Islet precursor cell (in vitro differentiated cells): ENCODE data around the gene MAST4.
A peak's percentile ranks its signal among the peaks of the same experiment; 100 is the strongest.

Source experiments
- DNase-seq: peaks from one replicate; pipeline ENCODE4 v3.0.0-alpha.2; 2018

The MAST4 gene

DNA sequence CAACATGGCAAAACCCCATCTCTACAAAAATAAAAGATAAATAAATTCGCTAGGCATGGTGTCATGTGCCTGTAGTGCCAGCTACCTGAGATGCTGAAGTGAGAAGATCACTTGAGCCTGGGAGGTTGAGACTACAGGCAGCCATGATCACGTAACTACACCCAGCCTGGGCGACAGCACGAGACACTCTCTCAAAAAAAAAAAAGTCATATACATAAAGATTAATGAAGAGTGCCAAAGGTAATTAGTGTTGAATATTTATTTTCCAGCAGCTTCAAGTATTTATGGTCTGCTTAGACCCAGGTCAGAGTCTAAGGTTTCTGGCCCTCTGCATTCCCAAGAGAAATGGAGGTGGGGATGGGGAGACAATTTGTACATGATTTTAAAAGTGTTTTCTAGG is 432.7 kb downstream of the MAST4 start:
- no peak for DNase-seq

DNA sequence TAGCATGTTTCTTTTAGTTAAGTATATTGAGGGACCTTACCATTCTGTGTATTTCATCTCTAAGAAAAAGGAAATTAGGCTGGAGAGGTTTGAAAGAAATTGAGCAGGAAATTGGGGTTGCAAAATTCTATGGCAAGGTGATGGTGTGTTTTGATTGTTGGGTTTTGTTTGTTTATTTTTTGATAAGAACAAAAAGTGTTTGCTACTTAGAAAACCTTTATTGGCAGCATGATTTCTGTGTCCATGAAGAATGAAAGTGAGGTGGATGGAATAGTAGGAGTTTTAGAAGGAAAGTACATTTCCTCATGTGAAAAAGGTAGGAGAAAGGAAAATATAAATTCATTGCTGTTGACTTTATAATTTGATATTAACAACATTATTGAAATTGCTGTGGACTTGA is 433.3 kb downstream of the MAST4 start:
- no peak for DNase-seq

DNA sequence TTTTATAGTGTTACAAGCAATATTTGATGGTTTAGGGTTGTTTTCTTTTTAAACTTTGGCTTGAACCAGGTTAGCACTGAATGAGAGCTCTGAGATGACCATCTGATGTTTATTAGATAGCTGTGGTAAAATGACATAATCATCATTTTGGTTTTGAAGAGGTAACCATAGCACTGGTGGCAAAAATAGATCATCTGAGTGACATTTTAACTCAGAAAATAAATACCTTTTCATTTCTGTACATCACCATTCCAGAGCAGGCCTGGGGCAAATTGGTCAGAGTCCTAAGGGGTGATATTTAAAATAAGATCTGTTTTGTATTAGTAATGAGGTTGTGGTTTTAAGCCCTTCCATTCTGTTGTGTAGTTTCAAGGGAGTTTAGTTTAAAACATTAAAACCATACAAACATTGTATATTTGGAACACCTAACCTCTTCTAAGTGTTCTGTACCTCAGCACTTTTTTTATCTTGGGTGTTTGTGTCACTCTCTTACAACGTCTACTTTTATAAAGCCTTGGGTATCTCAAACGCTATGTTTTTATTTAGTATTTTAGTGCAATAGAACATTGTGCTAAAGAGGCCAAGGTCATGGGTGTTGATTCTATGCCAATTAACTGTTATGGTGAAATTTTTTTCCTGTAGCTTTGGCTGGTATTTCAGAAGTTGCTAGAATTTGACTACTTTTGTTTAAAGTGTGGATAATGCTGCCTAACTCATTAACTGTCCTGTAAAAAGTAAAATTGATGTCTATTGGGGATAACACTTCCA is 434.3 kb downstream of the MAST4 start:
- DNase-seq, result no peak

DNA sequence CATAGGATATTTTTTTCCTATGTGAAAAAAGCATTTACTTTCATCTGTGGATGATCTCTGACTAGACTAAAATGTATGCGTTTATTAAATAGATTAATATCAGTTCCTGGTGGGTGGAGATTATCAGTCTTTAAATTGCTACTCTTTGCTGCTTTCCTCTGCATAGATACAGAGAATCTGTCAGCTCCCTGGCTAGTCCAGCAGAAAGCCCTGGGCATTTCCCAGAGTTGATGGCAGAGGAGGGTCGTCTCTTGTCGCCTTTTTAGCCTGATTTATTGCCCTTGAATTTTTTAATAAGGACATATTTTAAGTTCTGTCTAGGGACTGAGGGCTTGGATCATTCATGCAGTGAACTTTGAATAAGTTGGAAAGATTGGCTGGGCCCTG is 434.9 kb downstream of the MAST4 start:
- DNase-seq, result no peak

DNA sequence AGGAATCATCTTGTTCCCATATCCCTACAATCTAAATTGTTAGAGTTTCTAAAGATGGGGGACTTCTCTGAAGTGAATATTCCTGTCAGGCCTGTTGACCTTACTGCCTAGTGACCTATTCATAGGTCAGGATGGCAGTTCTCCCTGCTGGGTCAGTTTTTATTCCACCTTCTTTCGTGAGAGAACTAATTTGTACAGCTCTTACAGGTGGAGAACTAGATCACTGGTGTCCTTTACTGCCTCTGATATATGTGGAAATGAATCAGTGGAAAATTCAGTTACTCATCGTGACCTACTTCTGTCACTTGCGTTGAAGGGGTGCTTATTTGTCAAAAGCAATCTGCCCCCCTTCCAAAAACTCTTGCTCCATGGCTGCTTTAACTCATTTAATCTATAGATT is 435.5 kb downstream of the MAST4 start:
- no peak for DNase-seq

DNA sequence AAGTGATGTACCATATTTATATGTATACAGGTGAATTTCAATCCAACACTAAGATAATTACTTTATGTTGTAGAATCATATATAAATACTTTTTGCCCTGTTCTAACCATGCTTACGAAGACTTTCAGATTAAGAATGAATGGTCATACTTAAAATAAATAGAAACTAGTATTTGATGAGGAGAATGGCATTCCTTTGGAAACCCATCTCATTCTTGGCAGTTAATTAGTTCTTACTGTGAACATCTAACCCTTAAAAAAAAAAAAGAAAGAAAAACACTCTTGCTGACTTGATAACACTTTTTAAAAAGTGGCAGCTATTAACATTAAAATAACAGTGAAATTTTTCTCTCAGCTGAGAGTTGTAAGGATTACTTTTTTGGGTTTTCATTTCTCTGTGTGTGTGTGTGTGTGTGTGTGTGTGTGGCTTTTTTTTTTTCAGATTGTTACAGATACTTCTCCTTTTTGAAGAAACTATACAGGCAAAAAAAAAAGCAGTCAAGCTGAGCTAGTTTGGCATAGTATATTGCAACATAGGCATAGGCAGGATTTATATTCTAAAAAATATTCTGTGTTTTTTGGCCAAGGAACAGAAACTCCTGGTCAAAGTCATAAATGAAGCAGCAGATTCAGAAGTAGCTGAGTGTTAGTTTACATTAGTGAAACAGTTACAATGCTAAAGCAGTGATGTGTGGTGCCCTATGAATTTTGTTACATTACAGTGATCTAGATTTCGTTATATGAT is 436.9 kb downstream of the MAST4 start:
- DNase-seq, result no peak

DNA sequence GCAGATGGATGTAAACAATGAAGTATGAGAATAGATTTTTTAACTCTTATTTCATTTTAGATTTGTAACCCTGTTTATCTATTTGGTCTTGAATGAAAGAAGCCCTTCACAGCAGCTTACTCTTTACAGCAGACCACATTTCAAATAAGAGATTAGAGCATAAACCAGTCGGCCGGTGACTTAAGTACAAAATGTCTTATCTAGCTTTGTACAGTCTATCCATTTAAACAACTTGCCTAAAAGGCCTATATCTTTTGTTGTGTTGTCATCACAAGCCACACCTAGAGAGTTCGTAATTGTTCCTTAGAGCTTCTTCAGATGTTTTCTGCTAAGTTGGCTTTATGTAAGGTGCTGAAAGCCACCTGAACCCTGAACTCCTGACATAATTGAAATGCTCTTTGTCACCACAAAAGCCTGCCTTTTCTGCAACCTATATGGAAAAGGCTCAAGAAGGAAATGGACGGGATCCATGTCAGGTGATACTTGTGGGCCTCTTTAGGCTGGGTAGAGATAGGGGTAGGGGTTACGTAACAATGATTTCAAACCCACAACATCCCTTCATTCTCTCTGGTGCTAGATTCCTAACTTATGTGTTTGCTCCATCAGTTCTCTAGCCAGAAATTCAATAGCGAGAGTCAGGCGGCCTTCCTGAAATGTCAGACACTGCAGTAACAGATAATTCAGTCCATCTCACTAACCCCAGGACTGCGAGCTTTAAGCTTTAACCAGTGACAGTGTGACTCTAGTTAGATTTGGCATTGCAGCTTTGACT is 437.9 kb downstream of the MAST4 start:
- DNase-seq, result no peak

DNA sequence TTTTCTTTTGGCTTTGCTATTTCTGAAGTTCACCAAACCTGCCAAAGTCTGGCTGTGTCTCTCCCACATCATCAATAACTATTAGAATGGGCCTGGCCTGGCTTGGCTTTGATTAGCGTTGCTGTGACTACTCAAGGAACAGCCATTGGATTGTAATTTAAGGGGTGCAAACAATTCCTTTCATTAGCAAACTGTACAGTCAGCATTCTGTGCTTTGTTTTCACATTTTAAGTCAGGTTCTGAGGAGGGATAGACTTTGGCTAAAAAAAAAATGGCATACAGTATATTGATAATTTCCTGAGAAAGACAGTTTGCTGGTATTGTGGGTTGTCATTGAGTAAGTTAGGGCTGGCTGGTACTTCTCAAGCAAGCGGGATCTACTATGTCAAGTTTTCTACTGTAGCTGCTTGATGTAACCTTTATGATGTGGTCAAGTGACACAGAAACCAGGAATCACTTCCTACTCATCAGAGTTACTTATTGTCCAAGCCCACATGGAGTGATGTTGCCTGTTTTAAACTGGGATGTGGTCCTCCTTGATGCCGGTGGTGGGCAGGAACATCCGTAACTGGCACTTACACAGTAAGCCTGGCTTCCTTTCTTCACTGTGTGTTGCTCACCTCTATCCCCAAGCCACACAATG is 439.0 kb downstream of the MAST4 start:
- DNase-seq, result no peak

DNA sequence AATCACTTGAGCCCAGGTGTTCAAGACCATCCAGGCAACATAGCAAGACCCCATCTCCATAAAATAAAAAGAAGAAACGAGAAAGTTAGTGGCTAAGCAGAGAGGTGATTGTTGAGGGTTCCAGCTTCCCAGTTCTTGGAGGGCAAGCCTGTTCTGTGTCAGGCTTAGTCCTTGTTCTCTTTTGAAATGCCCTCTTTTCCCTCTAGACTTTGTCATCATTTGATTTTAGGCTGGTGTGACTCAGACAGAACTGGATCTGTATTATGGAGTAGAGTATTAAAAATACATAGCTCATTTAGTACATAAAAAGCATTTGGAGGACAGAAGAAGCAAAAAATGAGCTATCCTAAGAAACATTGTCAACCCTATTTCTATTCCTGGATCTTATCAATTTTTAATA is 441.0 kb downstream of the MAST4 start:
- no peak for DNase-seq

DNA sequence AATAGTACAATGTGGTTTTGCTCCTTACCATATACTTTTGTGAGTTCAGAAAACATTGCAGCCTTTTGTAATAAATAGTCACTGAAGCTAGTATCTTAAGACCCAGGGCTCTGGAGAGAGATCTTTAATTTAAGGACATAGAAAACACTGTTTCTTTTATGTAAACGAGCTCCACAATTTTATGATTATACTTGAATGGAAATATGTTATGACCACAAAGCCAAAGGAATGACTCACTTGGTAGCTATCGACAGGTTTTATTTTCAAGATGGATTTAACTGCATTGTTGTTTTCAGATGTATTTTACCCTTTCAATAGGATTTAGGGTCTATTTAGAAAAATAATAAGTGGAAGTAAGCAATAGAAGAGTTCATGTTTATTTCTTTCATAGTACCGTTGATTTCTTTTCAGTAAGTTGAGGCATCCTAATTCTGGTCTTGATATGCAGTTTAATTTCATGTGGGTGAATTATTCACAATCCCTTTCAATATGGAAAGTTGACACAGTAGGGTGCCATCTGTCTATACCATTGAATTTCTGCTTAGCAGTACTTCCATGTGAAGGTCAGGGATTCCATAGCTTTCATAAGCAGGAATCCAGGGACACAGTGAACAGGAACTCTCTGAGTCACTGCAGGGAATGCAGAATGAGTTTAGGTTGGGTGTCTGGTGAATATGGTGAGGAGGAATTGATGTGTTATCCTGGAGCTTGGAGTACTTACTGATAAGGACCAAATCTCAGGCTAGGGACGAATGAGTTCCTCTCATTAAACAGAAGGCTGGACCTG is 442.8 kb downstream of the MAST4 start:
- DNase-seq, result peak; percentile 82

DNA sequence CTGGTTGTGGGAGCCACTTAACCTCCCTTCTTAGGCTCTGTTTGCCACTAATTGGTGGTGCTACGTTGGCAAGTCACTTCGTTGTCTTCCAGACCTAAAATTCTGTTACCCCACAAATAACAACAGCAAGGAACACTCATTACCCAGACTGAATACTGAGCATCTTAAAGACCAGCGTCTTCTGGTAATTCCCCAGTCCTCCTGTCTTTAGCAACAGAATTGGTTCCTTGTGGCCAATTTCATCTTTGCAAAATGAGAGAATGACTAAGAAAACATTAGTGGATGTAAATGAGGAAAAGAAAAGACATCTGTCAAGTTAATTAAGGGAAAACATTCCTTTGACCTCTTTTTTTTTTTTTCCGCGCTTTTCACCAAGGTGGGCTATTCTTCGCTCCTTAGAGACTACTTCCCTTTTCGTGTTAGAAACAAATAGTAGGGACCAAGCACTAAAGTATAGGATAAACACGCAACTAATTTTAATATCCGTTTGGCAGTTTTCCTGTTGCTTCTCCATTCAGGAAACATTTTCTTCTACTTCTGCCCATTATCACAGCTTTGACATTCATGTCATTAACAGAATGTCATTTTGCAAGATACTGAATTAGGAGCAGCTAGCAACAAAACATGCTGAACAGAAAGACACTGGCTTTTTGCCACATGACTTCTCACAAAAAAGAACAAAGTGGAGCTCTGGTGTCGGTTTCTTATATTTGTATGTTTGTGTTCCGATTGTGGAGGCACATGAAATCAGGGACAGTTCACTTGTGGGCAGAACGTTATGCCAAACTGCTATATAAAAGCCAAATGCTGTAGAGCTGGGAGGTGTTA is 446.2 kb downstream of the MAST4 start:
- DNase-seq, result no peak

DNA sequence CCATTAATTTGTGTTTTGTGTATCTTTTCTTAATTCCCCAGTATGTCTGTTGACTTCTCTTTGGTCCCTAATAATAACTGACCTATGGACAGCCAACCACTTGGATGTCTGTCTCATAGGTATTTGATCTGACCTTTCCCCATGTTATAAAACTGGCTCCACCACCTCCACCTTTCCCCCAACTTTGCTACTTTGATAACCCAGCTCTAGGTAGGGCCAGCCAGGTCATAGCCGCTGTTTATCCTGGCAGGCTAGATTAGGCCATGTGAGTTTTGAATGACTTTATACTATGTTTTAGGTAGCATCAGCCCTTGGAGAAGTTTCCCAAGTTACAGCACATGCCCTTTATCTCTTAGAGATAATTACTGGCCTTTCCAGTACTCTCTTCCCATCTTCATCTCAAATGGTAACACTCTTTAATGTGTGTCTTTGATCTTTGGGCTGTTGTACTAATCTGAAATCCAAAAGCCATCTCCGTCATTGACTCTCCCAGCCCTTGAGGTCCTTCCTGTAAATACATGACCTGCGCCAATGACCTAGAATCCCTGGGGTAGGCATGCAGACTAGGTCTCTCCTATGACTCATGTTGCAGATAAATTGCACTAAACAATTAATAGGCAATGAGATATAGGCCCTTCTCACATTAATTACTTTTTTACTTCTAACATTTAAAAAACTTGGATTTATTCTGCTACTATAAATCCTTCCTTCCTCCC is 447.8 kb downstream of the MAST4 start:
- DNase-seq, result no peak

DNA sequence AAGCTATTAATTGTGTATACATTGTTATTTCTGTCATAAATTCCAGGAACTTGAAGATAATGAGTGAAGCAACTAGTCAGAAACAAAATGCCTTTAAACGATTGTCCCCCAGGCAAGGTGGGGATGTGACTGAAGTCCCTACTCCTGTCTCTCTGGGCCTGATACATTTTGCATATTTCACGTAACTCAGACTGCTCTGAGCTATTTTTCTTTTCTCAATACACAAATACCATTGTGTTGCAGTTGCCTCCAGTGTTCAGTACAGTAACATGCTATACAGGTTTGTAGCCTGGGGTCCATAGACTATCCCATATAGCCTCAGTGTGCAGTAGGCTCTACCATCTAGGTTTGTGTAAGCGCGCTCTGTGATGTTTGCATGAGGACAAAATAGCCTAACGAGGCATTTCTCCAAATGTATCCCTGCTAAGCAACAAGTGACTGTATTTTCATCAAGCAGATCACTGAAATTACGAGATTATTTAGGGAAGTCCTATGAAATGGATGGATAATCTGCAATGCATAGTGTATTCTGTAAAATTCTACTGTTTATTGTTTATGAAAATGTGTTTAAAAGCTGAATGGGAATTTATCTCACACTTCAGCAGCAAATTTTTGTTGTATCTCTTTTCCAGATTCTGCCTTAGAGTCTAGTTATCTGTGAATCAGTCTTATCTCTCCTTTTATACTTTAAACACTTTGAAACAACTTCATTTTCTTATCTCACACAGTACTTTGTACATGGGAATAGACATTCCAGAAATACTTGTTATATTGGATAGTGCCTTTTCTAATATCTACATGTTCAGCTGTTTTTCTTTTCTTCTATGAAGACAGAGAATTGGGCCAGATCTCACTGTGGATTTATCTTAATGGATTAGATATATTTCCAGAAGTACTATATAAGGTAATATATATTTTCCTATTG is 449.9 kb downstream of the MAST4 start:
- no peak for DNase-seq

DNA sequence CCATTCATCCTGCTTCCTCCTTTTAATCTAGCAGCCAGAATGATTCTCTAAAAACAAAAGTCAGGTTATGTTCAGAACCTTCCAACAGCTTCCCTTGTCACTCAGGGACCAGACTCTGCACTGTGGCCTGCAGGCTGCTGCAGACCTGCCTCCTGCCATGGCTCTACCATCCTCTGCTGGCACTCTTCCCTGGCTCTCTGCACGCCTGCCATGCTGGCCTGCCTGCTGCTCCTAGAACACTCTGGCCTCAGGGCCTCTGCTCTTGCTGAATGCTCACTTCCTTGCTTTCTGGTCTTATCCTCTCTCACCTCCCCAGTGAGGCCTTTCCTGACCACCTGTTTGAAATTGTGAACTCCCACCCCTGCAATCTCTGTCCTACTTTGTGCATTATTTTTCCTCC is 451.0 kb downstream of the MAST4 start:
- no peak for DNase-seq

DNA sequence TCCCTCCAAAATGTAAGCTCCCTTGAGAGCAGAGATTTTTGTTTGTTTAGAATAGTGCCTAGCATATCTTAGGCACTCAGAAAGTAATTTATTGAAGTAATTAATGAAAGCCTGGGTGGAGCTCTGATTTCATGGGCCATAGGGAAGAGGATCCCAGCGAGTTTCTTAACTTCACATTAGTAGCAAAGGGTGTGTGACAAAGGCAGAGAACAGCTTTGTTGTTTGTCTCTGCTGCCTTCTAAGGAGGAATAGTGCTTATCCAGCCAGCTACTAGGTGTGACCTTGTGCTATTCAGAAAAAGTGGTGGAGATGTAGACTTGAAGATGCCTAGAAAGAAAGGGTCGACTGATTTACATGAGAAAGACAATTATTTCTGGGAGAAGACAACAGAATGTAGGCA is 451.4 kb downstream of the MAST4 start:
- no peak for DNase-seq

DNA sequence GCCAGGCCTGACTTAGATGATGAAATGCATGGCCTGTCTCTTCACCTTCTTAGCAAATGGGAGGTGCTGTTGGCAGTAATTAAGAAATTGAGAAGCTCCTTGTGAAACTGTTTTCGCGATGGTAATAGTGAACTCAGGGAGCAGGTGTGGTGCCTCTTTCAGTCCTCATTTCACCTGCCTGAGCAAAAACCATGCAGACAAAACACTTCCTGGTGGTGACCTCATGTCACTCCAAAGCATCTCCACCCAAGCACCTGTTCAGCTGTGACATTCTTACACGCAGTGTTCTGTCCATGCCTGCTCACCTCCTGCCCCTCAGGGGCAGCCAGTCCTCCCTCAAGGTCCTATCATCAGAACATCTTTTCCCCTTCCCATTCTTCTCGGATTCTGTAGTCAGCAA is 453.9 kb downstream of the MAST4 start:
- no peak for DNase-seq

DNA sequence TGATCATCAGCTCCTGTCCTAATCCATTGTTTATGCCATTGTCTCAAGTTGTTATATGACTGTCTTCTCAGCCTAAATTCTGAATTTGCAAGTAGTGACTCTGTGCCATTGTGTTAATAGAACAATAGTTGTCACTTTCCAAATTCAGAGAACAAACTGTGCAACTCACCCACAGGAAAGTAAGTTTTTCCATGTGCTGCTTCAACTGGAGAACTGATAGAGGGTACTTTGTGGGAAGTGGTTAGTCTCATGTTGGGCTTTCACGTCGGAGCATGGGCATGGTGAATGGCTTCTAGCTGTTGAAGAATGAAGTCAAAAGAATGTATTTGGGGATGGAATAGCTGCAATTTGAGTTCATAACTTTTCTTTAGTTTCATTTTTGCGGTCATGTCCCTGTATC is 454.4 kb downstream of the MAST4 start:
- no peak for DNase-seq

DNA sequence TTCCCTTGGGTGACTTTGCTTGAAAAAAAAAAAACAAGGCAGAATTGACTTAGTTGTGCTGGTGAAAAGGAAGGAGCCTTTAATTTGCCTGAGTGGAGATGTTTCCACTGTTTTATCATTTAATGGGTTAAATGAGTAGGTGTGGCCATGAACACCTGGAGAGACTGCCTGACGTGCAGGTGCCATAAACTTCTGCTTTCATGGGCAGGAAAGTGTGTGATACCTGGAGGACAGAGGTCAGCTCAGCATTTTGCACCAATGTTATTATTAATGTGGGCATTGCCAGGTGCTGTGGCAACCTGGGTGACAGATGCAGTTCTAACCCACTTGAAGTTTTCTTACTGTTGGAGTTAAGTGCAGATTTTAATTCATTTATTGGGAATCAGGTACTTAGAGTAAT is 455.0 kb downstream of the MAST4 start:
- DNase-seq, result no peak

DNA sequence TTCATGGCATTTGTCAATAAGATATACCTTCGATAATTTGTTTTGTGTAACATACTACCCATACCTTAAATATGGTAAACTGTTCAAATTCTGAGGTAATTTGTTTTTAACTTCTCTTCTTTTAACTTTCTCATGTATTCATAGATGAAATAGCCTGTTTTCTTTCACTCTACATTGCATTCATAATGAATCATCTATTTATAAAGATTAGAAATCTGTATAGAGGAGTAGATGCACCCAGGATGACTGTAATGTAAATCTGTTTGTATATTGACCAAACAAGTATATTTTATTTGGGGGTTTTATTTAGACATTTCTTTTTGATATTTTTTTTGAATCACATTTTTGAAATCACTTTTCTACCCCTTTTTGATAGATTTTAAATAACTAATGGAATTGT is 455.8 kb downstream of the MAST4 start:
- no peak for DNase-seq

DNA sequence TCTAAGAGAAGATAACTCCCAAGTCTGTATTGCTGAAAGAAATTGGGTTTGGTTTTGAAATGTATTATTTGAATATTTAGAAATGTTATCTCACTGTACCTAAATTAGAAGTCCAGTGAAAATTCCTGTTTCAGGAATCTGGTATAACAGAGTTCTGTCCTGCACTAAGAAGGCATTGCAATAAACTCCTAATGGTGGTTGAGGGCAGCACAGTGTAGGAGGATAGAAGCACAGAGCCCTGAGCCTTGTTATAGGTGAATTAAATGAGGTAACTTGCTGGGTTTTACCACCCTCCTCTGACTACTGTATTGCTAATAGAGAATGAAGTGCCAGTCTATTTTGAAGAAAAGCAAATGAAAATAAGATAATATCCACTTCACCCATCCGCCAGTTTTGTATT is 457.0 kb downstream of the MAST4 start:
- no peak for DNase-seq
